Suprapubic skin (tissue), 4 donors: ENCODE measurements around the gene MYB.

Source experiments
- CTCF ChIP-seq, 2 donors: fragments of 200-600 bp in 1 of 2; fragments of 450-650 bp in 1 of 2; sonication (generic) in 1 of 2; IDR thresholded peaks; one replicate each; pipeline ENCODE4 v1.5.1; 2016 to 2019; ENCODE audit warnings: antibody characterized with exemption in 2 of 2, mild to moderate bottlenecking in 1 of 2, moderate library complexity in 1 of 2
- POLR2A ChIP-seq, 2 donors: fragments of 450-650 bp; IDR thresholded peaks; one replicate each; pipeline ENCODE4 v1.6.1; 2017; ENCODE audit warnings: antibody characterized with exemption in 2 of 2, mild to moderate bottlenecking in 2 of 2, moderate library complexity in 2 of 2
- POLR2AphosphoS5 ChIP-seq, 3 donors: sonication (generic); formaldehyde crosslinking; IDR thresholded peaks; one replicate each; pipeline ENCODE4 v1.6.1; 2017; ENCODE audit warnings: antibody characterized with exemption in 3 of 3

GRCh38 chr6:135211306-135211702, 30.2 kb downstream of the MYB start:
- TF ChIP-seq CTCF (IDR thresholded peaks at IDR 0.05): no peak
- TF ChIP-seq POLR2A (IDR thresholded peaks at IDR 0.05): no peak
- no peak for TF ChIP-seq POLR2AphosphoS5 (IDR thresholded peaks at IDR 0.05)
